B cell (primary cell): ENCODE results near the gene POFUT2. TPM values are rescaled to one million over a fixed set of nuclear protein-coding genes. Genes with fewer than 3 reads are reported as not detected.

Source experiments
- ATAC-seq: fragments of 200-7000 bp; cut with Tn5 transposase; one replicate; pipeline ENCODE4 v1.10.0; 2021; ENCODE audit warnings: low read depth, mild to moderate bottlenecking, moderate number of reproducible peaks, moderate library complexity
- CTCF ChIA-PET: fragments of 350-600 bp; sonication (Branson Sonifier 250); formaldehyde crosslinking; loops from one replicate; lab custom pipeline; 2021; ENCODE audit warnings: antibody characterized with exemption, inconsistent platforms; lab: Charles Lee
- POLR2A ChIA-PET: fragments of 350-600 bp; sonication (Branson Sonifier 250); formaldehyde crosslinking; loops from one replicate; lab custom pipeline; 2021; ENCODE audit warnings: antibody characterized with exemption; lab: Charles Lee
- DNase-seq: peaks from one replicate; pipeline ENCODE4 v3.0.0; 2013
- H2AFZ ChIP-seq: 2 replicates; pipeline ENCODE4 v1.6.1; 2012; ENCODE audit warnings: mild to moderate bottlenecking, low read depth, low read length; ENCODE audit not compliant: insufficient read depth, poor library complexity, severe bottlenecking
- H3K27ac ChIP-seq, 2 donors: 1 replicate in 1 of 2; 2 replicates in 1 of 2; pipeline ENCODE4 v1.5.1; 2012 to 2013; ENCODE audit warnings: low read length in 2 of 2, mild to moderate bottlenecking in 2 of 2, moderate library complexity in 1 of 2
- H3K27me3 ChIP-seq, 4 experiments: fragments of 200-600 bp in 1 of 4; sonication (generic) in 1 of 4; replicated peaks in 1 of 4; 1 replicate in 2 of 4; 2 replicates in 2 of 4; pipeline versions ENCODE4 v1.6.1 to v1.7.0; 2013 to 2016; ENCODE audit warnings: low read length in 3 of 4, mild to moderate bottlenecking in 2 of 4, mixed read lengths in 1 of 4, moderate library complexity in 1 of 4; ENCODE audit not compliant: insufficient read depth in 4 of 4, control insufficient read depth in 3 of 4; ENCODE audit errors: control extremely low read depth in 1 of 4
- H3K36me3 ChIP-seq, 2 experiments: replicated peaks in 1 of 2; 1 replicate in 1 of 2; 2 replicates in 1 of 2; pipeline versions ENCODE4 v1.6.1 to v1.7.1; 2013; ENCODE audit warnings: low read length in 1 of 2; ENCODE audit not compliant: insufficient read depth in 2 of 2, control insufficient read depth in 1 of 2; ENCODE audit errors: control extremely low read depth in 1 of 2, extremely low read depth in 1 of 2
- H3K4me1 ChIP-seq, 2 donors: fragments of 200-600 bp in 1 of 2; sonication (generic) in 1 of 2; 1 replicate in 1 of 2; 2 replicates in 1 of 2; pipeline versions ENCODE4 v1.5.1 to v1.6.1; 2013 to 2017; ENCODE audit warnings: low read length in 2 of 2; ENCODE audit not compliant: control insufficient read depth in 2 of 2, insufficient read depth in 2 of 2
- H3K4me2 ChIP-seq: replicated peaks from 2 replicates; pipeline ENCODE3; 2012; ENCODE audit warnings: mild to moderate bottlenecking, low read depth, low read length; ENCODE audit not compliant: poor library complexity, severe bottlenecking
- H3K4me3 ChIP-seq, 5 experiments: fragments of 200-600 bp in 1 of 5; sonication (generic) in 1 of 5; 1 replicate in 3 of 5; 2 replicates in 2 of 5; pipeline versions ENCODE4 v1.5.1 to v1.7.0; 2011 to 2016; ENCODE audit warnings: low read length in 4 of 5, mild to moderate bottlenecking in 4 of 5, low read depth in 2 of 5, control low read depth in 1 of 5, moderate library complexity in 1 of 5; ENCODE audit not compliant: insufficient read depth in 1 of 5; ENCODE audit errors: control extremely low read depth in 1 of 5, extremely low read depth in 1 of 5
- H3K79me2 ChIP-seq: fragments of 200-600 bp; sonication (generic); one replicate; pipeline ENCODE4 v1.6.0; 2016; ENCODE audit warnings: low read length; ENCODE audit not compliant: control insufficient read depth, insufficient read depth
- H3K9ac ChIP-seq: fragments of 200-600 bp; sonication (generic); 2 replicates; pipeline ENCODE4 v1.6.1; 2017; ENCODE audit warnings: mild to moderate bottlenecking, low read length, moderate library complexity
- H3K9me3 ChIP-seq, 3 donors: one replicate each; pipeline versions ENCODE4 v1.6.1 to v1.7.1; 2013; ENCODE audit warnings: low read length in 2 of 3; ENCODE audit not compliant: control insufficient read depth in 2 of 3, insufficient read depth in 1 of 3; ENCODE audit errors: control extremely low read depth in 1 of 3
- H4K20me1 ChIP-seq: 2 replicates; pipeline ENCODE4 v1.6.0; 2012; ENCODE audit warnings: mild to moderate bottlenecking, low read length; ENCODE audit not compliant: insufficient read depth, control insufficient read depth, poor library complexity, severe bottlenecking
- H3K27ac Mint-ChIP-seq: one replicate; pipeline ENCODE4 v1.8.0; 2021; ENCODE audit warnings: mixed read lengths
- H3K27me3 Mint-ChIP-seq: one replicate; pipeline ENCODE4 v1.8.0; 2021; ENCODE audit warnings: mixed read lengths
- H3K4me1 Mint-ChIP-seq: one replicate; pipeline ENCODE4 v1.8.0; 2021; ENCODE audit warnings: mixed read lengths
- H3K4me3 Mint-ChIP-seq: one replicate; pipeline ENCODE4 v1.8.0; 2021; ENCODE audit warnings: mixed read lengths
- H3K9me3 Mint-ChIP-seq: one replicate; pipeline ENCODE4 v1.8.0; 2022; ENCODE audit warnings: mixed read lengths; ENCODE audit not compliant: insufficient read depth
- EZH2 ChIP-seq: IDR thresholded peaks from 2 replicates; pipeline ENCODE4 v1.6.1; 2012; ENCODE audit warnings: borderline replicate concordance, low read depth, mild to moderate bottlenecking, moderate library complexity, low read length; ENCODE audit not compliant: insufficient read depth, poor library complexity, severe bottlenecking
- WGBS: methylation state at CpG from one replicate; pipeline ENCODE4 v1.1.5; 2013; ENCODE audit warnings: missing lambda C conversion rate; ENCODE audit not compliant: insufficient coverage; 5-methylcytosine and 5-hydroxymethylcytosine counted together
- intact Hi-C: fragments of 100-400 bp; cut with micrococcal nuclease; formaldehyde crosslinking; loops from one replicate; pipeline ENCODE4 v1.10.0; 2022
- polyA plus RNA-seq: library from polyadenylated mRNA; depleted of rRNA; stranded (reverse); fragments of >200 nt; gene quantifications from 2 replicates; pipeline ENCODE4 v1.2.3, GENCODE V29; 2012
- total RNA-seq, 2 donors: library from RNA; stranded (reverse); fragments of 120-200 nt in 1 of 2; gene quantifications; 1 replicate in 1 of 2; 2 replicates in 1 of 2; pipeline versions ENCODE4 v1.2.3 to v1.2.4, GENCODE V29; 2013 to 2022
- TF ChIP-seq, protein P1 (sequence below): fragments of 200-600 bp; IDR thresholded peaks from one replicate; pipeline ENCODE4 v1.8.0; 2022; ENCODE audit warnings: antibody characterized with exemption, mild to moderate bottlenecking

POFUT2 gene
- total and polyA plus RNA-seq, 2 donors (not counting 1 experiment from before 2014, with no cell fraction given) = 38.3 to 41.8 TPM

DNA sequence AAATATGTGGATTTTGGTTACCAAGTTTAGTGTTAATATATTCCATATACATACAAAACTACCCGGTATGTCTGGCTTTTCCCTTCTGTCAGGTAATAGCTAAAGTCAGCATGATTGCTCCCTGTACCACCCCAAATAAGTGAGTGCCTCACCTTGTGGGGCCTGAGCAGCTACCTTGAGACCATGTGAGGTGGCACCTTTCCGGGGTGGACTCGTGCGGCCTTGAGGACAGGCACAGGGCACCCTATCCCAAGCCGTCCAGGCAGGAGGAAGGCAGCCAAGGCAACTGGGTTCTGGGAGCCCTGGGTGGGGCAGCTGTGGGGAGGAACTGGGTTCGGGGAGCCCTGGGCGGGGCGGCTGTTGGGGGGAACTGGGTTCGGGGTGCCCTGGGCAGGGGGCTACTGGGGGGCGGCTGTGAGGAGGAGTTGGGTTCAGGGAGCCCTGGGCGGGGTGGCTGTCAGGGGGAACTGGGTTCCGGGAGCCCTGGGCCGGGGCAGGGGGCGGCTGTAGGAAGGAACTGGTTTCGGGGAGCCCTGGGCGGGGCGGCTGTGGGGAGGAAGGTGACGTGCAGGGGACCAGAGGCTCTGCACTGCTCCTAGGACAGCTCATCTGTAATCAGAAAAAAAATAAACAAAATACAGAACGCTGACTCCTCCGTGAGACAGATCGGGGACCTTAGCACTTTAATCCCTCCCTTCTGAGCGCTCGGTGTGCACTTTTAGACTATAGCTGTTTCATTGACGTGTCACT, 63.3 kb downstream of the POFUT2 start:
- Histone ChIP-seq H3K9ac (no peak overlapping the region), H3K36me3 (peaks cover 0 to 33% of the 10 kb centered on the region in 2 experiments), H3K79me2 (no peaks in the 10 kb centered on the region), H3K4me1 (peaks cover 3 to 8% of the 10 kb centered on the region in 2 donors), H3K27ac (peak overlapping the region in 1 of 2 donors; percentile 4), H3K4me2 (no peak overlapping the region), H3K27me3 (no peaks in the 10 kb centered on the region), H2AFZ (no peak overlapping the region), H3K4me3 (no peak overlapping the region), H3K9me3 (no peaks in the 10 kb centered on the region), H4K20me1 (no peaks in the 10 kb centered on the region)
- Mint-ChIP-seq H3K27ac (peak overlapping the region; percentile 84), H3K27me3 (no peaks in the 10 kb centered on the region), H3K9me3 (no peaks in the 10 kb centered on the region), H3K4me1 (peaks cover 27% of the 10 kb centered on the region), H3K4me3 (peak overlapping the region; percentile 19)
- intact Hi-C loops = no loop called here
- 81% methylated on average over 19 of the region's 24 CpGs for WGBS
- DNase-seq = no peak
- ChIA-PET CTCF (interaction anchor here (1.0 kb wide), 1 partner anchor 18 kb away, joined by 3 read pairs; no protein-coding TSS in a partner anchor), POLR2A (interaction anchor here (0.6 kb wide), 1 partner anchor 414 kb away, joined by 6 read pairs; no protein-coding TSS in a partner anchor)
- ATAC-seq = peak; percentile 36
- TF ChIP-seq EZH2 = no peak
- TF ChIP-seq, protein P1, sequence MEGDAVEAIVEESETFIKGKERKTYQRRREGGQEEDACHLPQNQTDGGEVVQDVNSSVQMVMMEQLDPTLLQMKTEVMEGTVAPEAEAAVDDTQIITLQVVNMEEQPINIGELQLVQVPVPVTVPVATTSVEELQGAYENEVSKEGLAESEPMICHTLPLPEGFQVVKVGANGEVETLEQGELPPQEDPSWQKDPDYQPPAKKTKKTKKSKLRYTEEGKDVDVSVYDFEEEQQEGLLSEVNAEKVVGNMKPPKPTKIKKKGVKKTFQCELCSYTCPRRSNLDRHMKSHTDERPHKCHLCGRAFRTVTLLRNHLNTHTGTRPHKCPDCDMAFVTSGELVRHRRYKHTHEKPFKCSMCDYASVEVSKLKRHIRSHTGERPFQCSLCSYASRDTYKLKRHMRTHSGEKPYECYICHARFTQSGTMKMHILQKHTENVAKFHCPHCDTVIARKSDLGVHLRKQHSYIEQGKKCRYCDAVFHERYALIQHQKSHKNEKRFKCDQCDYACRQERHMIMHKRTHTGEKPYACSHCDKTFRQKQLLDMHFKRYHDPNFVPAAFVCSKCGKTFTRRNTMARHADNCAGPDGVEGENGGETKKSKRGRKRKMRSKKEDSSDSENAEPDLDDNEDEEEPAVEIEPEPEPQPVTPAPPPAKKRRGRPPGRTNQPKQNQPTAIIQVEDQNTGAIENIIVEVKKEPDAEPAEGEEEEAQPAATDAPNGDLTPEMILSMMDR = no peak
